Brain pericyte (primary cell): Measurements from ENCODE around the gene SKIC2.

Experiments
- DNase-seq: peaks from one replicate; pipeline ENCODE4 v3.0.0-alpha.2; 2012; ENCODE audit warnings: low read depth, low spot score

The SKIC2 gene

GRCh38 chr6:31945507-31946369, 13.2 kb upstream of the SKIC2 start, which contains the start of gene CFB:
CFB (plus strand) TSS chr6:31946095; CDS start chr6:31946222, 127 bp downstream.
- DNase-seq = no peak

GRCh38 chr6:31946370-31946885, 12.5 kb upstream of the SKIC2 start:
- no peak for DNase-seq

GRCh38 chr6:31947070-31947675, 11.8 kb upstream of the SKIC2 start:
- no peak for DNase-seq

GRCh38 chr6:31947864-31948263, 11.1 kb upstream of the SKIC2 start:
- DNase-seq = no peak

GRCh38 chr6:31948306-31948705, 10.7 kb upstream of the SKIC2 start:
- DNase-seq = no peak

- DNase-seq = no peak
Observed at GRCh38 chr6:31948753-31949413, 10.1 kb upstream of the SKIC2 start.

GRCh38 chr6:31949926-31950548, 8.9 kb upstream of the SKIC2 start:
- DNase-seq = no peak

GRCh38 chr6:31952140-31952805, 6.7 kb upstream of the SKIC2 start:
- no peak for DNase-seq

- DNase-seq = no peak
Observed at GRCh38 chr6:31952890-31953289, 6.1 kb upstream of the SKIC2 start.

- no peak for DNase-seq
Observed at GRCh38 chr6:31954511-31954910, 4.5 kb upstream of the SKIC2 start.

GRCh38 chr6:31956796-31957195, 2.2 kb upstream of the SKIC2 start:
- DNase-seq = no peak

GRCh38 chr6:31958412-31958740, 599 bp upstream of the SKIC2 start:
- no peak for DNase-seq

- DNase-seq = no peak
Observed at GRCh38 chr6:31961616-31962015, 2.6 kb downstream of the SKIC2 start.

- no peak for DNase-seq
Observed at GRCh38 chr6:31963921-31964320, 4.9 kb downstream of the SKIC2 start.

- no peak for DNase-seq
Observed at GRCh38 chr6:31965700-31966099, 6.7 kb downstream of the SKIC2 start.

GRCh38 chr6:31966506-31966905, 7.5 kb downstream of the SKIC2 start:
- DNase-seq = no peak

- DNase-seq = no peak
Observed at GRCh38 chr6:31966997-31967925, 8.3 kb downstream of the SKIC2 start.

- no peak for DNase-seq
Observed at GRCh38 chr6:31967926-31968320, 8.9 kb downstream of the SKIC2 start.

- DNase-seq = no peak
Observed at GRCh38 chr6:31968326-31968725, 9.4 kb downstream of the SKIC2 start.
